Spleen (tissue), 13 donors: ENCODE results near the gene KREMEN2. TPM values are rescaled to one million over a fixed set of nuclear protein-coding genes. Genes with fewer than 3 reads are reported as not detected.

Source experiments
- DNase-seq: peaks from one replicate; pipeline ENCODE4 v3.0.0-alpha.2; 2020
- H3K27ac ChIP-seq, 8 donors: fragments of 200-600 bp; sonication (generic) in 7 of 8; 1 replicate in 4 of 8; 2 replicates in 4 of 8; pipeline versions ENCODE4 v1.5.0 to v1.8.0; 2016 to 2021; ENCODE audit warnings: inconsistent platforms in 4 of 8, mild to moderate bottlenecking in 4 of 8, moderate library complexity in 1 of 8
- H3K27me3 ChIP-seq, 7 donors: fragments of 200-600 bp; sonication (generic) in 6 of 7; replicated peaks in 1 of 7; 1 replicate in 4 of 7; 2 replicates in 3 of 7; pipeline versions ENCODE4 v1.5.0 to v1.8.0; 2016 to 2021; ENCODE audit warnings: inconsistent platforms in 3 of 7, mild to moderate bottlenecking in 1 of 7
- H3K36me3 ChIP-seq, 6 donors: fragments of 200-600 bp; sonication (generic) in 5 of 6; 1 replicate in 4 of 6; 2 replicates in 2 of 6; pipeline versions ENCODE4 v1.5.0 to v1.8.0; 2016 to 2021; ENCODE audit warnings: inconsistent platforms in 2 of 6
- H3K4me1 ChIP-seq, 6 donors: fragments of 200-600 bp; sonication (generic) in 5 of 6; 1 replicate in 3 of 6; 2 replicates in 3 of 6; pipeline versions ENCODE4 v1.5.0 to v1.8.0; 2016 to 2021; ENCODE audit warnings: inconsistent platforms in 3 of 6
- H3K4me3 ChIP-seq, 8 donors: fragments of 200-600 bp; sonication (generic) in 7 of 8; 1 replicate in 4 of 8; 2 replicates in 4 of 8; pipeline versions ENCODE4 v1.5.0 to v1.8.0; 2016 to 2021; ENCODE audit warnings: inconsistent platforms in 4 of 8, mild to moderate bottlenecking in 4 of 8, moderate library complexity in 2 of 8
- H3K9me3 ChIP-seq, 8 donors: fragments of 200-600 bp; sonication (generic) in 7 of 8; 1 replicate in 4 of 8; 2 replicates in 4 of 8; pipeline versions ENCODE4 v1.5.0 to v1.8.0; 2016 to 2021; ENCODE audit warnings: inconsistent platforms in 4 of 8
- POLR2A ChIP-seq, 3 donors: fragments of 450-650 bp; IDR thresholded peaks; one replicate each; pipeline ENCODE4 v1.5.1; 2017; ENCODE audit warnings: antibody characterized with exemption in 3 of 3, mild to moderate bottlenecking in 1 of 3
- POLR2AphosphoS5 ChIP-seq, 3 donors: sonication (generic); formaldehyde crosslinking; IDR thresholded peaks; one replicate each; pipeline ENCODE4 v1.5.1; 2017; ENCODE audit warnings: antibody characterized with exemption in 3 of 3
- WGBS, 5 donors: extraction: QIAGEN DNeasy Blood & Tissue Kit in 3 of 5; methylation state at CpG; one replicate each; pipeline versions ENCODE4 v1.1.5 to v1.1.7; 2013 to 2018; 5-methylcytosine and 5-hydroxymethylcytosine counted together
- intact Hi-C: fragments of 100-400 bp; cut with DNase I; formaldehyde crosslinking; loops from one replicate; pipeline ENCODE4 v1.15.0; 2023; ENCODE audit warnings: low total_unique reads
- long read RNA-seq, 2 donors: transcript quantifications; one replicate each; lab custom pipeline, GENCODE V29; 2026
- polyA plus RNA-seq, 3 donors: library from polyadenylated mRNA; stranded (reverse); fragments of 200-250 nt; gene quantifications; one replicate each; pipeline ENCODE4 v1.2.1, GENCODE V29; 2013
- total RNA-seq, 7 donors: library from RNA; depleted of rRNA in 3 of 7; stranded (reverse); fragments of >200 nt in 3 of 7; fragmentation: NEBNext Ultra II Directional in 4 of 7; extraction: Animal tissue kit (Norgen Biotek cat#: 25700) in 4 of 7; gene quantifications; one replicate each; pipeline versions ENCODE4 v1.1.0 to v1.2.1, GENCODE V29; 2016 to 2021
- TF ChIP-seq, protein P1 (sequence below), 11 experiments: fragments of 200-600 bp in 7 of 11; fragments of 450-650 bp in 4 of 11; sonication (generic) in 4 of 11; IDR thresholded peaks in 8 of 11; conservative IDR thresholded peaks in 3 of 11; 1 replicate in 7 of 11; 2 replicates in 4 of 11; pipeline versions ENCODE4 v1.4.0 to v1.8.0; 2016 to 2021; ENCODE audit warnings: antibody characterized with exemption in 11 of 11, inconsistent platforms in 4 of 11, mild to moderate bottlenecking in 1 of 11
- donor health status: healthy with polysubstance abuse.
- donor health status: DM: no; HTN: no; CAD: no; lungs with moderate emphysema.
- donor health status: DM: no; HTN: no; CAD: no.
- donor health status: Bipolar disorder and iron deficiency.
- donor health status: healthy.
- donor health status: DM: no; HTN: no; CAD: no.
- donor health status: DM: yes; HTN: yes; CAD: no.

Gene KREMEN2
- total RNA-seq (1 to 10 TPM in 1 of 7 donors, under 1 TPM in 1, not detected in 5; 0.40 to 1.0 TPM), polyA plus RNA-seq (1 to 10 TPM in 1 of 3 donors, under 1 TPM in 2; 0.41 to 1.2 (median 0.42) TPM)
- long read RNA-seq, donor 1: 0 reads
- long read RNA-seq, donor 2: 0 reads

DNA sequence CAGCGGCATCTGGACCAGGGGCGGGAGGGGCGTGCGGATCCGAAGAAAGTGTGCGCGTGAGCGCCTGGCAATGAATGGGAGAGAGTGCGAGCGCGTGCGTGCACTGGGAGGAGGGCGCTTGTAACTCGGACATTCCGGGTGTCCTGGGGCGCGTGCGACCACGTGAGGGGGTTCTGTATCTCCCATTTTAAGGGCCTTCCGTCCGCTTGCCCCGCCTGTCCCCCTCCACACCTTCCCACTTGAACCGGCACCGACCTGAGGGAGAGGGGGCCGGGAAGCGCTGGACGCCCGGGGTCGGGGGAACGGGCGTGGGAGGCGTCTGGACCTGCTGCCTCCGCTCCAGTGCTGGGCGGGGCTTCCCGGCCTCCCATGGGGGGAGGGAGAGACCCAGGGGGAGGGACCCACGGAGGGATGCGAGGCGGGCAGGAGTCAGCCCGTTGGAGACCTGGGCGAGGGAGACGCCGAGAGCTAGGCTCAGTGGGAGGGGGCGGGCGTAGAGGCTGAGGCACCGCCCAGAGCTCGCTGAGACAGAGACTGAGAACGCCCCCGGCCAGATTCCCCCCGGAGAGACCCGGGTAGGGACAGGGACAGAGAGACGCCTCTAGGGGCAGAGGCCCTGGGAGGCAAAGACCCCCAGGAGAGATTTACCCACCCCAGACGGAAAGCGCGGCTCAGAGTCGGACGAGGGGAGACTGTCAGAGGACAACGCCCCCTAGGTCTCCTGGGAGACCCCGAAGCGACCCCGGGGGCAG lies at the start of gene KREMEN2:
TSS of gene KREMEN2 (plus strand) at position 553 of the 752 bp plus-strand sequence. CDS start 246 bp downstream, outside the sequence.
- Histone ChIP-seq H3K4me1 (peaks cover 31 to 77% (median 71%) of the 10 kb centered on the region in 6 donors), H3K27me3 (peaks cover 30 to 100% (median 74%) of the 10 kb centered on the region in 7 donors), H3K27ac (no peak within 1 kb of the TSS), H3K4me3 (peak within 1 kb of the TSS; percentile 23 to 70 (median 45)), H3K9me3 (no peaks in the 10 kb centered on the region), H3K36me3 (no peaks in the 10 kb centered on the region)
- 0 to 2% (median 1%) methylated on average over 49 to 60 of the region's 60 CpGs for WGBS, 5 donors
- no peak for DNase-seq
- TF ChIP-seq, protein P1, sequence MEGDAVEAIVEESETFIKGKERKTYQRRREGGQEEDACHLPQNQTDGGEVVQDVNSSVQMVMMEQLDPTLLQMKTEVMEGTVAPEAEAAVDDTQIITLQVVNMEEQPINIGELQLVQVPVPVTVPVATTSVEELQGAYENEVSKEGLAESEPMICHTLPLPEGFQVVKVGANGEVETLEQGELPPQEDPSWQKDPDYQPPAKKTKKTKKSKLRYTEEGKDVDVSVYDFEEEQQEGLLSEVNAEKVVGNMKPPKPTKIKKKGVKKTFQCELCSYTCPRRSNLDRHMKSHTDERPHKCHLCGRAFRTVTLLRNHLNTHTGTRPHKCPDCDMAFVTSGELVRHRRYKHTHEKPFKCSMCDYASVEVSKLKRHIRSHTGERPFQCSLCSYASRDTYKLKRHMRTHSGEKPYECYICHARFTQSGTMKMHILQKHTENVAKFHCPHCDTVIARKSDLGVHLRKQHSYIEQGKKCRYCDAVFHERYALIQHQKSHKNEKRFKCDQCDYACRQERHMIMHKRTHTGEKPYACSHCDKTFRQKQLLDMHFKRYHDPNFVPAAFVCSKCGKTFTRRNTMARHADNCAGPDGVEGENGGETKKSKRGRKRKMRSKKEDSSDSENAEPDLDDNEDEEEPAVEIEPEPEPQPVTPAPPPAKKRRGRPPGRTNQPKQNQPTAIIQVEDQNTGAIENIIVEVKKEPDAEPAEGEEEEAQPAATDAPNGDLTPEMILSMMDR (IDR thresholded peaks at IDR 0.05 in 8 of 11, conservative IDR thresholded peaks at IDR 0.05 in 3 of 11): peak in 1 of 11 experiments; percentile 10
- TF ChIP-seq POLR2A (IDR thresholded peaks at IDR 0.05) (no peak), POLR2AphosphoS5 (IDR thresholded peaks at IDR 0.05) (no peak)
- intact Hi-C loops: no loop called here

GRCh38 chr16:2915196-2915929 lies 48.7 kb upstream of the KREMEN2 start:
- Histone ChIP-seq H3K27ac (peak overlapping the region in 3 of 8 donors; percentile 8 to 45 (median 25)), H3K27me3 (no peaks in the 10 kb centered on the region), H3K36me3 (peaks cover 0 to 57% (median 19%) of the 10 kb centered on the region in 6 donors), H3K4me3 (no peak overlapping the region), H3K4me1 (peaks cover 6 to 57% (median 27%) of the 10 kb centered on the region in 6 donors), H3K9me3 (no peaks in the 10 kb centered on the region)
- DNase-seq: no peak
- WGBS, 5 donors: 85 to 96% (median 91%) methylated on average over 13 of the region's 13 CpGs
- TF ChIP-seq, protein P1 (IDR thresholded peaks at IDR 0.05 in 8 of 11, conservative IDR thresholded peaks at IDR 0.05 in 3 of 11): no peak
- TF ChIP-seq POLR2A (IDR thresholded peaks at IDR 0.05) (no peak), POLR2AphosphoS5 (IDR thresholded peaks at IDR 0.05) (no peak)
- intact Hi-C loops: no loop called here

GRCh38 chr16:2919511-2920255 lies 44.4 kb upstream of the KREMEN2 start:
- Histone ChIP-seq H3K9me3 (no peaks in the 10 kb centered on the region), H3K4me1 (peaks cover 0 to 23% (median 8%) of the 10 kb centered on the region in 6 donors), H3K27ac (peak overlapping the region in 5 of 8 donors; percentile 2 to 54 (median 39)), H3K36me3 (peaks cover 0 to 90% (median 11%) of the 10 kb centered on the region in 6 donors), H3K27me3 (no peaks in the 10 kb centered on the region), H3K4me3 (no peak overlapping the region)
- intact Hi-C loops: loop anchor here (5.0 kb wide), 1 partner anchor 47 kb away; no protein-coding TSS in a partner anchor
- no peak for DNase-seq
- WGBS, 5 donors: 13 to 22% (median 16%) methylated on average over 13 of the region's 13 CpGs
- TF ChIP-seq POLR2A (IDR thresholded peaks at IDR 0.05): no peak
- no peak for TF ChIP-seq POLR2AphosphoS5 (IDR thresholded peaks at IDR 0.05)
- TF ChIP-seq, protein P1 (IDR thresholded peaks at IDR 0.05 in 8 of 11, conservative IDR thresholded peaks at IDR 0.05 in 3 of 11): peak; percentile 70 to 97 (median 92)
